B cell (primary cell): ENCODE data around the gene GGT6. TPM values are rescaled to one million over a fixed set of nuclear protein-coding genes. Genes with fewer than 3 reads are reported as not detected.

Source experiments
- ATAC-seq: fragments of 200-7000 bp; cut with Tn5 transposase; one replicate; pipeline ENCODE4 v1.10.0; 2021; ENCODE audit warnings: low read depth, mild to moderate bottlenecking, moderate number of reproducible peaks, moderate library complexity
- CTCF ChIA-PET: fragments of 350-600 bp; sonication (Branson Sonifier 250); formaldehyde crosslinking; loops from one replicate; lab custom pipeline; 2021; ENCODE audit warnings: antibody characterized with exemption, inconsistent platforms; lab: Charles Lee
- POLR2A ChIA-PET: fragments of 350-600 bp; sonication (Branson Sonifier 250); formaldehyde crosslinking; loops from one replicate; lab custom pipeline; 2021; ENCODE audit warnings: antibody characterized with exemption; lab: Charles Lee
- DNase-seq: peaks from one replicate; pipeline ENCODE4 v3.0.0; 2013
- H2AFZ ChIP-seq: 2 replicates; pipeline ENCODE4 v1.6.1; 2012; ENCODE audit warnings: mild to moderate bottlenecking, low read depth, low read length; ENCODE audit not compliant: insufficient read depth, poor library complexity, severe bottlenecking
- H3K27ac ChIP-seq, 2 donors: 1 replicate in 1 of 2; 2 replicates in 1 of 2; pipeline ENCODE4 v1.5.1; 2012 to 2013; ENCODE audit warnings: low read length in 2 of 2, mild to moderate bottlenecking in 2 of 2, moderate library complexity in 1 of 2
- H3K27me3 ChIP-seq, 4 experiments: fragments of 200-600 bp in 1 of 4; sonication (generic) in 1 of 4; replicated peaks in 1 of 4; 1 replicate in 2 of 4; 2 replicates in 2 of 4; pipeline versions ENCODE4 v1.6.1 to v1.7.0; 2013 to 2016; ENCODE audit warnings: low read length in 3 of 4, mild to moderate bottlenecking in 2 of 4, mixed read lengths in 1 of 4, moderate library complexity in 1 of 4; ENCODE audit not compliant: insufficient read depth in 4 of 4, control insufficient read depth in 3 of 4; ENCODE audit errors: control extremely low read depth in 1 of 4
- H3K36me3 ChIP-seq, 2 experiments: replicated peaks in 1 of 2; 1 replicate in 1 of 2; 2 replicates in 1 of 2; pipeline versions ENCODE4 v1.6.1 to v1.7.1; 2013; ENCODE audit warnings: low read length in 1 of 2; ENCODE audit not compliant: insufficient read depth in 2 of 2, control insufficient read depth in 1 of 2; ENCODE audit errors: control extremely low read depth in 1 of 2, extremely low read depth in 1 of 2
- H3K4me1 ChIP-seq, 2 donors: fragments of 200-600 bp in 1 of 2; sonication (generic) in 1 of 2; 1 replicate in 1 of 2; 2 replicates in 1 of 2; pipeline versions ENCODE4 v1.5.1 to v1.6.1; 2013 to 2017; ENCODE audit warnings: low read length in 2 of 2; ENCODE audit not compliant: control insufficient read depth in 2 of 2, insufficient read depth in 2 of 2
- H3K4me2 ChIP-seq: replicated peaks from 2 replicates; pipeline ENCODE3; 2012; ENCODE audit warnings: mild to moderate bottlenecking, low read depth, low read length; ENCODE audit not compliant: poor library complexity, severe bottlenecking
- H3K4me3 ChIP-seq, 5 experiments: fragments of 200-600 bp in 1 of 5; sonication (generic) in 1 of 5; 1 replicate in 3 of 5; 2 replicates in 2 of 5; pipeline versions ENCODE4 v1.5.1 to v1.7.0; 2011 to 2016; ENCODE audit warnings: low read length in 4 of 5, mild to moderate bottlenecking in 4 of 5, low read depth in 2 of 5, control low read depth in 1 of 5, moderate library complexity in 1 of 5; ENCODE audit not compliant: insufficient read depth in 1 of 5; ENCODE audit errors: control extremely low read depth in 1 of 5, extremely low read depth in 1 of 5
- H3K79me2 ChIP-seq: fragments of 200-600 bp; sonication (generic); one replicate; pipeline ENCODE4 v1.6.0; 2016; ENCODE audit warnings: low read length; ENCODE audit not compliant: control insufficient read depth, insufficient read depth
- H3K9ac ChIP-seq: fragments of 200-600 bp; sonication (generic); 2 replicates; pipeline ENCODE4 v1.6.1; 2017; ENCODE audit warnings: mild to moderate bottlenecking, low read length, moderate library complexity
- H3K9me3 ChIP-seq, 3 donors: one replicate each; pipeline versions ENCODE4 v1.6.1 to v1.7.1; 2013; ENCODE audit warnings: low read length in 2 of 3; ENCODE audit not compliant: control insufficient read depth in 2 of 3, insufficient read depth in 1 of 3; ENCODE audit errors: control extremely low read depth in 1 of 3
- H4K20me1 ChIP-seq: 2 replicates; pipeline ENCODE4 v1.6.0; 2012; ENCODE audit warnings: mild to moderate bottlenecking, low read length; ENCODE audit not compliant: insufficient read depth, control insufficient read depth, poor library complexity, severe bottlenecking
- H3K27ac Mint-ChIP-seq: one replicate; pipeline ENCODE4 v1.8.0; 2021; ENCODE audit warnings: mixed read lengths
- H3K27me3 Mint-ChIP-seq: one replicate; pipeline ENCODE4 v1.8.0; 2021; ENCODE audit warnings: mixed read lengths
- H3K4me1 Mint-ChIP-seq: one replicate; pipeline ENCODE4 v1.8.0; 2021; ENCODE audit warnings: mixed read lengths
- H3K4me3 Mint-ChIP-seq: one replicate; pipeline ENCODE4 v1.8.0; 2021; ENCODE audit warnings: mixed read lengths
- H3K9me3 Mint-ChIP-seq: one replicate; pipeline ENCODE4 v1.8.0; 2022; ENCODE audit warnings: mixed read lengths; ENCODE audit not compliant: insufficient read depth
- EZH2 ChIP-seq: IDR thresholded peaks from 2 replicates; pipeline ENCODE4 v1.6.1; 2012; ENCODE audit warnings: borderline replicate concordance, low read depth, mild to moderate bottlenecking, moderate library complexity, low read length; ENCODE audit not compliant: insufficient read depth, poor library complexity, severe bottlenecking
- WGBS: methylation state at CpG from one replicate; pipeline ENCODE4 v1.1.5; 2013; ENCODE audit warnings: missing lambda C conversion rate; ENCODE audit not compliant: insufficient coverage; 5-methylcytosine and 5-hydroxymethylcytosine counted together
- intact Hi-C: fragments of 100-400 bp; cut with micrococcal nuclease; formaldehyde crosslinking; loops from one replicate; pipeline ENCODE4 v1.10.0; 2022
- polyA plus RNA-seq: library from polyadenylated mRNA; depleted of rRNA; stranded (reverse); fragments of >200 nt; gene quantifications from 2 replicates; pipeline ENCODE4 v1.2.3, GENCODE V29; 2012
- total RNA-seq, 2 donors: library from RNA; stranded (reverse); fragments of 120-200 nt in 1 of 2; gene quantifications; 1 replicate in 1 of 2; 2 replicates in 1 of 2; pipeline versions ENCODE4 v1.2.3 to v1.2.4, GENCODE V29; 2013 to 2022
- TF ChIP-seq, protein P1 (sequence below): fragments of 200-600 bp; IDR thresholded peaks from one replicate; pipeline ENCODE4 v1.8.0; 2022; ENCODE audit warnings: antibody characterized with exemption, mild to moderate bottlenecking

GGT6 gene
- total and polyA plus RNA-seq, 2 donors (not counting 1 experiment from before 2014, with no cell fraction given) = not detected

DNA sequence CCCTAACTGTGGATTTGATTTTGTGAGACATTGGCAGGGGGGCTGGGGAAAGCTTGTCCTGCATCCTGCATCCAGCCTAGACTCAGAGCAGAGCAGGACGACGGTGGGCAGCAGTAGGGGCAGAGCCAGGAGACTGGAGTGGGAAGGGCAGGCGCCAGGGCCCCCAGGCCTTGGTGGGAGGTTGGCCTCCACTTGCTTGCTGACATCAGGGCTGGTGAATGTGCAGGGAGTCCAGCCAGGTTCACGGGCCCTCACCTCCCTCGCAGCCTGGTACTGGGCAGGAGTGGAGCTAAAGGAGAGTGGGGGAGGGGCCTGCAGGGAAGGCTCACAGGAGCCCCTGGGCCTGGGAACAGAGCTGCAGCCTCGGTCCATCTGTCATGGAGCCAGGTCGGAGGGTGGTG, 21.7 kb upstream of the GGT6 start:
- intact Hi-C loops = no loop called here
- 82% methylated on average over 7 of the region's 7 CpGs for WGBS
- ATAC-seq (no peak), DNase-seq (no peak)
- Histone ChIP-seq H3K4me1 (peaks cover 8 to 16% of the 10 kb centered on the region in 2 donors), H3K9me3 (peaks cover 0 to 7% (median 0%) of the 10 kb centered on the region in 3 donors), H4K20me1 (no peaks in the 10 kb centered on the region), H2AFZ (no peak overlapping the region), H3K9ac (no peak overlapping the region), H3K4me3 (no peak overlapping the region), H3K4me2 (no peak overlapping the region), H3K27ac (no peak overlapping the region), H3K36me3 (no peaks in the 10 kb centered on the region), H3K79me2 (no peaks in the 10 kb centered on the region), H3K27me3 (peaks cover 0 to 45% (median 22%) of the 10 kb centered on the region in 4 experiments)
- Mint-ChIP-seq H3K9me3 (no peaks in the 10 kb centered on the region), H3K4me3 (no peak overlapping the region), H3K27ac (no peak overlapping the region), H3K27me3 (peaks cover 44% of the 10 kb centered on the region), H3K4me1 (peaks cover 8% of the 10 kb centered on the region)
- TF ChIP-seq, protein P1, sequence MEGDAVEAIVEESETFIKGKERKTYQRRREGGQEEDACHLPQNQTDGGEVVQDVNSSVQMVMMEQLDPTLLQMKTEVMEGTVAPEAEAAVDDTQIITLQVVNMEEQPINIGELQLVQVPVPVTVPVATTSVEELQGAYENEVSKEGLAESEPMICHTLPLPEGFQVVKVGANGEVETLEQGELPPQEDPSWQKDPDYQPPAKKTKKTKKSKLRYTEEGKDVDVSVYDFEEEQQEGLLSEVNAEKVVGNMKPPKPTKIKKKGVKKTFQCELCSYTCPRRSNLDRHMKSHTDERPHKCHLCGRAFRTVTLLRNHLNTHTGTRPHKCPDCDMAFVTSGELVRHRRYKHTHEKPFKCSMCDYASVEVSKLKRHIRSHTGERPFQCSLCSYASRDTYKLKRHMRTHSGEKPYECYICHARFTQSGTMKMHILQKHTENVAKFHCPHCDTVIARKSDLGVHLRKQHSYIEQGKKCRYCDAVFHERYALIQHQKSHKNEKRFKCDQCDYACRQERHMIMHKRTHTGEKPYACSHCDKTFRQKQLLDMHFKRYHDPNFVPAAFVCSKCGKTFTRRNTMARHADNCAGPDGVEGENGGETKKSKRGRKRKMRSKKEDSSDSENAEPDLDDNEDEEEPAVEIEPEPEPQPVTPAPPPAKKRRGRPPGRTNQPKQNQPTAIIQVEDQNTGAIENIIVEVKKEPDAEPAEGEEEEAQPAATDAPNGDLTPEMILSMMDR = no peak
- TF ChIP-seq EZH2 = no peak
- ChIA-PET POLR2A (no interaction called here), CTCF (interaction anchor here (0.6 to 1.2 kb wide), 2 partner anchors 15 to 159 kb away, joined by 3 to 6 read pairs; no protein-coding TSS in a partner anchor)

DNA sequence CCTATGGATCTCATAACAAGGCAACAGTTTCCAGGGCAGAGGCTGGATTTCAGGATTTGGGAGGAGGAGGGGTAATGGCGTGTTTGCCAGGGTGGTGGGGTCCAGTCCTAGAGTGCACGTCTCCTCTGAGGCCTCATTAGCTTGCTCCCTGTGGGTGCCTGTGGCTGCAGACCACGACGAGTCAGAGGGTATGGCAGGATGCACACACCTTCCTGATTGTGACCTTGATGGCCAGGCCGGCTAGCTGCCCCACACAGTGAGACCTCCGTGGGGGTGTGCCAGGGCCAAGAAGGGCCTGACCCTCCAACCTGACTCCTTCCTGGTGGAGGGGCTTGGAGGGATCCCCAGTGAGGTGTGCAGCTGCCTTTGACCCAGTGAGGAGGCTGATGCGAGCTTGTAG, 19.9 kb upstream of the GGT6 start:
- CTCF ChIA-PET = interaction anchor here (1.4 kb wide), 1 partner anchor 13 kb away, joined by 4 read pairs; no protein-coding TSS in a partner anchor
- H3K27me3 Mint-ChIP-seq = peaks cover 36% of the 10 kb centered on the region
- ATAC-seq = no peak

More for the DNA sequence above, 19.9 kb upstream of the GGT6 start:
- intact Hi-C loops = no loop called here
- Histone ChIP-seq H3K4me2 (no peak overlapping the region), H3K27me3 (peaks cover 0 to 39% (median 19%) of the 10 kb centered on the region in 4 experiments), H3K4me1 (peaks cover 8 to 16% of the 10 kb centered on the region in 2 donors), H3K27ac (no peak overlapping the region), H3K79me2 (no peaks in the 10 kb centered on the region), H3K36me3 (no peaks in the 10 kb centered on the region), H3K4me3 (no peak overlapping the region), H2AFZ (no peak overlapping the region), H4K20me1 (no peaks in the 10 kb centered on the region), H3K9me3 (peaks cover 0 to 7% (median 0%) of the 10 kb centered on the region in 3 donors), H3K9ac (no peak overlapping the region)
- POLR2A ChIA-PET = no interaction called here
- no peak overlapping the region for H3K4me3 Mint-ChIP-seq
- H3K27ac Mint-ChIP-seq = no peak overlapping the region
- H3K4me1 Mint-ChIP-seq = peaks cover 8% of the 10 kb centered on the region
- no peak for TF ChIP-seq EZH2
- TF ChIP-seq, protein P1 = no peak
- DNase-seq = no peak
- no peaks in the 10 kb centered on the region for H3K9me3 Mint-ChIP-seq
- WGBS = 41% methylated on average over 6 of the region's 7 CpGs
